GM13977 (cell line): Measurements from ENCODE around the gene NUP93.

Experiments
- DNase-seq: peaks from one replicate; pipeline ENCODE4 v3.0.0; 2012; ENCODE audit warnings: low spot score
- in situ Hi-C: fragments of 300-500 bp; cut with MboI; formaldehyde crosslinking; loops from one replicate; pipeline ENCODE4 v1.12.0; 2022; ENCODE audit warnings: low sequenced_read_pairs, low pct_unique_long_range_greater_than_20kb, mixed read lengths, inconsistent platforms; ENCODE audit not compliant: unreplicated experiment
- TF ChIP-seq, protein P1 (sequence below): IDR thresholded peaks from 2 replicates; pipeline ENCODE4 v1.5.1; 2012; ENCODE audit warnings: mild to moderate bottlenecking, control low read depth; ENCODE audit not compliant: insufficient read depth; ENCODE audit errors: extremely low read depth, missing control alignments

Gene NUP93

DNA sequence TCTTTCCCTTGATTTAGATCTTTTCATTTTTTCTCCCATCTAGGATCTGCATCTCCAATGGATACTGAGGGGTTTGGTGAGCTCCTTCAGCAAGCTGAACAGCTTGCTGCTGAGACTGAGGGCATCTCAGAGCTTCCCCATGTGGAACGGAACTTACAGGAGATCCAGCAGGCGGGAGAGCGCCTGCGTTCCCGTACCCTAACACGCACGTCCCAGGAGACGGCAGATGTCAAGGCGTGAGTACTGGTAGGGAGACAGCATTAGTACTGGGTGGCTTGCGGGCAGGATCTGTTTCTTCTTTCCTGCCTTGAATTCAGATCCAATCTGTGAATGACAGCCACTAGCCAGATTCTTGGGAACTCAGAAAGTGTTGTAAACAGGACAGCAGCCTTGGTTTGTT lies 18.3 kb downstream of the NUP93 start:
- DNase-seq, result no peak
- in situ Hi-C loops, result no loop called here
- TF ChIP-seq, protein P1, sequence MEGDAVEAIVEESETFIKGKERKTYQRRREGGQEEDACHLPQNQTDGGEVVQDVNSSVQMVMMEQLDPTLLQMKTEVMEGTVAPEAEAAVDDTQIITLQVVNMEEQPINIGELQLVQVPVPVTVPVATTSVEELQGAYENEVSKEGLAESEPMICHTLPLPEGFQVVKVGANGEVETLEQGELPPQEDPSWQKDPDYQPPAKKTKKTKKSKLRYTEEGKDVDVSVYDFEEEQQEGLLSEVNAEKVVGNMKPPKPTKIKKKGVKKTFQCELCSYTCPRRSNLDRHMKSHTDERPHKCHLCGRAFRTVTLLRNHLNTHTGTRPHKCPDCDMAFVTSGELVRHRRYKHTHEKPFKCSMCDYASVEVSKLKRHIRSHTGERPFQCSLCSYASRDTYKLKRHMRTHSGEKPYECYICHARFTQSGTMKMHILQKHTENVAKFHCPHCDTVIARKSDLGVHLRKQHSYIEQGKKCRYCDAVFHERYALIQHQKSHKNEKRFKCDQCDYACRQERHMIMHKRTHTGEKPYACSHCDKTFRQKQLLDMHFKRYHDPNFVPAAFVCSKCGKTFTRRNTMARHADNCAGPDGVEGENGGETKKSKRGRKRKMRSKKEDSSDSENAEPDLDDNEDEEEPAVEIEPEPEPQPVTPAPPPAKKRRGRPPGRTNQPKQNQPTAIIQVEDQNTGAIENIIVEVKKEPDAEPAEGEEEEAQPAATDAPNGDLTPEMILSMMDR, result no peak

DNA sequence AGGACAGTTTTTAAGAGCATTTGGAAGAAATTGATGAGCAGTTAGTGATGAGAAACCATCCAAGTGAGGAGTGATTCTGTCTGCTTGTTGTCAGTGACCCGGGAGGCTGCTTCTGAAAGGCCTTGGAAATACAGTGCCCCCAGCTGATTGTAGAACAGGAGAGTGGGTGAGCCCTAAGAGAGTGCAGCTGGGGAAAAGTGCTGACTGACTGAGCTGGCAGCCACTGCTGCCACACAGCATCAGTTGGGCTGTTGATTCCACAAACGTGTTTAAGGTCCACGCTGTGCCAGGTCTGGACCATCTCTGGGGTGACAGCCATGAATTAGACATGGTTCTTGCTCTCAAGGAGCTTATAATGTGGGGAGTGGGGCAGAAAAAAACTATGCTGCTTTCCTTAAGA lies 18.9 kb downstream of the NUP93 start:
- TF ChIP-seq, protein P1, result no peak
- no peak for DNase-seq
- in situ Hi-C loops, result no loop called here

DNA sequence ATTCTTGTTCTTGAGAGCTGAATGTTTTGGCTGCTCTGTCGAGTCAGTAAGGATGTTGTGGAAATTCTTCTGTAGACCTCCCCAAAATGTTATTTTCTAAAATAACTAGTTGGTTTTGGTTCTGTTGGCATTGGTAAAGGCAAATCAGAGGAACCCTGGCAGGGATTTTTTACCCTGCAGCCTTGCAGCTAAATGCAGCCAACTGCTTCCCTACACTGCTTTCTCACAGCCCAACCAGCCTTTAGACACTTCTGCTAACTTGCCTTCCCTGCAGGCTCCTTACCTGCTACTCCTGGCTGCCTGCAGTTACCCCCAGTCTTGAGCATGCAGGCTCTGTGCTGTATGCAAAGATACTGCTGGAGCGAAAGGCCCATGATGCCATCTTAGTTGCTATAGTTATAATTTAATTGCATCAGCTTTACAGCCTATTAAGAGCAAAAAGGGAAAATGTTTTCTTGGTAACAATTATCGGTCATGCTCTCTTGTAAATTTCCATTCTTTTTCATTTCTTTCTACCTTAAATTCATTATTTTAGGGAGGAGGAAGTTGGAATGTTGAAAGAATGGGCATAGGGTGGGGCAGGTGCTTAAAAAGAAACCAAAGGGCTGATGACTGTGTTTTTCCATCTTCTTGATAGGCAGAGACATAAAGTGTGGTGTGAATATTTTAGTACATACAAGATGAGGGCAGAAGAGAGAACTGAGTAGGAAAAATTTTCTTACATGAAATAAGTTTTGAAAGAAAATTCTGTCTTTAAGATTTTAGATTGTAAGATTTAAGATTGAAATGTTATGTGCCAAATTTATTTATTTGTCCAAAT lies 20.0 kb downstream of the NUP93 start:
- TF ChIP-seq, protein P1, result no peak
- in situ Hi-C loops, result no loop called here
- DNase-seq, result no peak

DNA sequence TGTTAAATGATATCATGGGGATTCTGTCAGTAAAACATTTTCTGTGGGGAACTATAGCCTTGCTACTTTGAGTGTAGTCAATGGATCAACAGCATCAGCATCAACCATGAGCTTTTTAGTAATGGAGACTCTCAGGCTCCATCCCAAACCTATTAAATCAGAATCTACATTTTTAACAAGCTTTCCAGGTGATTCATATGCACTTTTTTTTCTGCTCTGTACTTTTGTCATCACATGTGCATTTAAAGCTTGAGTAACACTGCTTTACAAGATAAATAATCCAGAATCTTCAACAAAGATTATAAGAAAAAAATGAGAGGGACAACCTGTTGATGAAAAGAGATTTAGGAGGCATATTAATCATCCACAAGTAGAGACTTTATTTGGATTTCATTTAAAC lies 23.5 kb downstream of the NUP93 start:
- in situ Hi-C loops, result no loop called here
- no peak for DNase-seq
- TF ChIP-seq, protein P1, result no peak

DNA sequence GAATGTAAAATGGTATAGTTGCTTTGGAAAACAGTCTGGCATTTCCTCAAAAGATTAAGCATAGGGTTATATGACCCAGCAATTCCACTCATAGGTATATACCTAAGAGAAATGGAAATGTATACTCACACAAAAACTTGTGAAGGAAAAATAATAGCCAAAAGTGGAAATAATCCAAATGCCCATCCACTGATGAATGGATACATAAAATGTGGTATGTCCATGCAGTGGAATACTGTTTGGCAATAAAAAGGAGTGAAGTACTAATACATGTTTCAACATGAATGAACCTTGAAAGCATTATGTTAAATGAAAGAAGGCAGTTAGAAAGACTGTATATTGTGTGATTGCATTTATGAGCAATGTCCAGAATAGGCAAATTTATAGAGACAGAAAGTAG lies 25.1 kb downstream of the NUP93 start:
- TF ChIP-seq, protein P1, result no peak
- in situ Hi-C loops, result no loop called here

DNA sequence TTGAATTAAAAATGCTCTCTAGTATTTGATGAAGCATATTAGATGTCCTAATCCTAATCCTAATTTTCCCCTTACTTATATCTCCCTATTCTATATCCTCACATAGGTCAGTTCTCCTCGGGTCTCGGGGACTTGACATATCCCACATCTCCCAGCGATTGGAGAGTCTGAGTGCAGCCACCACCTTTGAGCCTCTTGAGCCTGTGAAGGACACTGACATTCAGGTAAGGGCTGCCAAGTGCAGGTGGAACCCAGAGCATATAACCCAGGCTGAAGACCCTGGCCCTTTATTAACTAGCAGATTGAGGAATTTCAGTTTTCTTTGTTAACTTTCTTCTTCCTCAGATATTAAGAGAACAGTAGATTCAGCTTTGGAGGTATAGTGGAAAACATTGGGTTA lies 28.5 kb downstream of the NUP93 start:
- DNase-seq, result no peak
- TF ChIP-seq, protein P1, result no peak
- in situ Hi-C loops, result no loop called here

More for the DNA sequence above, 25.1 kb downstream of the NUP93 start:
- DNase-seq, result no peak
